Measurements from ENCODE around the gene TBRG1.
A peak's percentile ranks its signal among the peaks of the same experiment; 100 is the strongest.
"Not testable (repeated sequence)": the region's sequence is repeated elsewhere in the genome, so short reads cannot be mapped to it uniquely, and the experiment has no call there.

Gene TBRG1

GRCh38 chr11:124622531-124623451, at the start of gene TBRG1:
Gene TBRG1 (plus strand): TSS chr11:124622864. CDS start chr11:124623084, 220 bp downstream.
- DNase-seq = peak; percentile 78

DNA sequence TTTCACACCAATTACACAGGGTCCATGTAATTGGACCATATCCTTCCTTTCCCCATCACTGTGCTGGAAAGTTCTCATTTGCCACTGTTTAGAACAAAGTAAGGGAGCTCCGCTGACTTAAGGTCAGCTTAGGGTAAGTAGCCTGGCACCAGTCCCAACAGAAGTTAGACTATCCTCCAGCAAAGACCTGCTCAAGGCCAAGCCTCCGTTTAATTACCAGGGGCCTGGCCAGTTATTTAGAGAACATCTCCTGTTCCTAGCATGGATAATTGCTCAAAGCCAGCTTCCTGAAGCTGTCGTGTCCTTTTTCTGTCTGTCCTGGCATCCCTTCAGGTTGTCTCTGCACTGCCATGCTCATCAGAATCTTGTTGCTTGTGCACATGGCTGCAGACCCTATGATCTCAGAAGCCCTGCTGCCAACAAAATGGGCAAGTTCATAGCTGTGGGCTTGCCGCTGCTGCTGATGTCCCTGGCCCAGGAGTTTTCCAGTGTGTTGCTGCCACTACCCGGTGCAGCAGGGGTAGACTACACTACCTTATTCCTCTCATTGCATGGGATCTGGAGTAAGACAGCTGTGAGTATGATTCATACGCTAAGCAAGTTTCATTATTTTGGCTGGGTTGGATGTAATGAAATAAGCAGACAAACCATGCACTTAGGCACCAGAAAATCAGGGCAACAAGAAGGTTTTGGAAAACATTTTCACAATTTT, 44.8 kb upstream of the TBRG1 start:
- DNase-seq = no peak

- no peak for DNase-seq
These were observed 43.9 kb upstream of the TBRG1 start for GRCh38 chr11:124578761-124579160.

DNA sequence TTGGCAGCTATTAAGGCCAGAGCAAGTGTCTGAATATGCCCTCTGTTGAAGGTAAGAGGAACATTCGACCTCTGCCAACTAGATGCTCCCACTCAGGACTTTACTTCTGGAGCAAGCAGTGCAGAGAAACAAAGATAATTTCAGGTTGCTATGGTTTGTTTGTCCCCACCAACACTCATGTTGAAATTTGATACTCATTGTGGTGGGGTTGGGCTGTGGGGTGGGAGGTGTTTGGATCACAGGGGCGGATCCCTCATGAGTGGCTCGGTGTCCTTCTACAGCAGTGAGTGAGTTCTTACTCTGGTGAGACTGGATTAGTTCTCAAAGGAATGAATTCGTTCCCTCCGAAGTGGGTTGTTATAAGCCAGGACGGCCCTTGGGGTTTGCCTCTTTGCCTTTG, 40.8 kb upstream of the TBRG1 start:
- no peak for DNase-seq

- no peak for DNase-seq
These were observed 40.1 kb upstream of the TBRG1 start for GRCh38 chr11:124582565-124582964.

- no peak for DNase-seq
These were observed 38.9 kb upstream of the TBRG1 start for GRCh38 chr11:124583781-124584180.

DNA sequence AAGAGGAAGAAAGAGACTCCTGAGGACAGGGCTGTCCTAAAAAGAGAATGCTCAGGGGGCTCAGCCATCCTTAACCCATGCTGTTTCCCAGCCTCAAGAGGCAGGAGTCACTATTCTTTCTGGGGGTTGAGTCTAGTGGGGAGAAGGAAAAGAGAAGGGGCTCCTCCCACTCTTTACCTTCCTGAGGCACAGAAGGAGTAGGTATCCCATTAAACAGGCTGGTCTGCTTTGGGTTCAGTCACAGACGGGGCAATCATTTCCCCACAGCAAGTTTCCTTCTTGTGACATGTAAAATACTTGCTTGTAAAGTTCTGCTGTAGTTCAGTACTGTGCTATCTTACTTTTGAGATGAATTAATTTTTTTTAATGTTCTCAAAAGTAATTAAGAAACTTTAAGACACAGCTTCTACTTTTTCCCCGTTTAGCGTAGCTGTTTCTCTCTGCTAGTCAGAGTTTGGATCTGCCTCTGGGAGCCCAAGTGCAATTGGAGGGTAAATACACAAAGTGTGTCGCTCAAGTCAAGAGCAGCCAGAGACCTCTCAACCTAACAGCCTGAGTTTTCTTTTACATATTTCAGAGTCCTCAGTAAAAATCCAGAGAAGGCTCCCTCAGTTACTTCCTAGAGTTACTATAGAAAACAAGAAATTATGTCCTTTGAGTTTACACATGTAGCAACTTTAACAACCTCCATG, 37.8 kb upstream of the TBRG1 start:
- DNase-seq = no peak

DNA sequence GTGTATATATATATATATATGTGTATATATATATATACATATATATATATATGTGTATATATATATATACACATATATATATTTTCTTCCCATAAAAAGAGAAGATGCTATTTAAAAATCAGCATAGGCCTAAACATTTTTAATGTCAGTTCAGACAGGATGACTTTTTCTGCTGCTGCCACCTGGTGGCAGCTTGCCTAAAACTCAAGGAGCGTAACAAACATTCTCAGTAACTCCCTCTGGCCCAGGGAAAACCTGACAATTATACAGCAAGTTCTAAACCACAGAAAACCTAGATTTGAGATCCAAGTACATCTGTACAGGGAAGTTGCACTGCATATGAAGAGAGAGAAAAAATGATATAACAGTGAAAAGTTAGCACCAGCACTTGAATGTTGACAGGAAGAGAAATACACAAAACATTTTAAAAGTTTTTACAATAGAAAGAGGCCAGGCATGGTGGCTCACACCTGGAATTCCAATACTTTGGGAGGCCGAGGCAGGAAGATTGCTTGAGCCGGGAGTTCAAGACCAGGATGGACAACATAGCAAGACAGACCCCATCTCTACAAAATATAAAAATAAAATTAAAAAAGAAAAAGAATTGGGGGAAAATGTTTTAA, 36.3 kb upstream of the TBRG1 start:
- DNase-seq = peak; percentile 38

DNA sequence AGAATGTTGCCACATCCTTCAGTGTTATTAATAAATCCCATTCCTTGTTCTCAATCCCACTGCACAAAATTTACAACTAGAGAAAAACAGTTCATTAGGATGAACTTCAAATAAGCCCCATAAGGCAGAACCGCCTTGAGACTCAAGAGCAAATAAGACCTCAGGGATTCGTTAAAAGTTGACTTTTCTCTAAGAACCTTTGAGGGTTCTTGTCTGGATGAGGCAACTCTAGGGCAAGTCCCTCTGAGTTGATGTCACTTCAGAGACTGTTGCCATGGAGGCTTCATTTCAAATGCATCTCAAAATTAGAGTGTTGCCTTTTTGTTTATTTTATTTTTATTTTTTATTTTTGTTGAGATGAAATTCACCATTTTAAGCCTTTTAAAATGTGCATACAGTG, 31.2 kb upstream of the TBRG1 start:
- DNase-seq = no peak

GRCh38 chr11:124592627-124593026, 30.0 kb upstream of the TBRG1 start:
- no peak for DNase-seq

DNA sequence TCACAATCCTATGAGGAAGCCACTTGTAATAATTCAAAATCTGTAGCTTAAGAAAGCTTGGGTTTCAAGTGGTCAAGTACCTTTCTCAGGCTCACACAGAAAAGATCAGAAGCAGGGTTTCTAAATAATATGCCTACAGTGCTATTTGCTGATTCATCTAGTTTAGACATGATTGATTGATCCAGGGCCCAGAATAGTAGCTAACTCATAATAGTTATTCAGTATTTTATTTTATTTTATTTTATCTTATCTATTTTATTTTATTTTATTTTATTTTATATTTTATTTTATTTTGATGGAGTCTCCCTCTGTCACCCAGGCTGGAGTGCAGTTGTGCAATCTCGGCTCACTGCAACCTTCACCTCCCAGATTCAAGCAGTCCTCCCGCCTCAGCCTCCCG, 27.4 kb upstream of the TBRG1 start:
- DNase-seq = no peak

DNA sequence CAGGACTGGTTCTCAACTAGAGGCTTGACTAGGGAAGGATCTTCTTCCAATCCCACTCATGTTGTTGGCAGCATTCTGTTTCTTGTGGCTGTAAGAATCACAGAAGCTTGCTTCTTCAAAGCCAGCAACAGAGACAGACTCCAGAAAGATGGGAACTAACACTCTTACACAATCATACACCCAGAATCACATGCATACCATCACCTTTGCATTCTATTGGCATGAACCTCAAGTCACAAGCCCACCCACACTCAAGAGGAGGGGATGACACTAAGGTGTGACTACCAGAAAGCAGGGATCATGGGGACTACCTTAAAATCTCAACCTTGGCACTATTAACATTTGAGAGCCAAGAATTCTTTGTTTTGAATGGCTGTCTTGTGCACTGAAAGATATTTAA, 25.0 kb upstream of the TBRG1 start:
- DNase-seq = no peak

- no peak for DNase-seq
These were observed 21.9 kb upstream of the TBRG1 start for GRCh38 chr11:124600621-124601320.

DNA sequence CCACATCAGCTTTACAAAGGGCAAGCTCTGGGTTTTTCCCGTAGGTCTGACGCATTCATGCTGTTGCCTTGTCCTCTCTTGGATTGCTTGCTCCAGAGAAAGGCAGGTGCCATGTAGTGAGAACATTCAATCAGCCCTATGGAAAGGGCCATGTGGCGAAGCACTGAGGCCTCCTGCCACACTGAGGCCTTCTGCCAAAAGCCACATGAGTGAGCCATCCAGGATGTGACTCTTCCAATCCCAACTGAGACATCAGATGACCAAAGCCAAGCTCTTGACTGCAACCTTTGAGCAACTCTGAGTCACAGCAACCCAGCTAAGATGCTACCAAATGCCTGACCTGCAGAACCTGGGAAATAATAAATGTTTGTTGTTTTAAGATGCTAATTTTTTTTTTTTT, 20.5 kb upstream of the TBRG1 start:
- no peak for DNase-seq

- DNase-seq = not testable (repeated sequence)
These were observed 19.9 kb upstream of the TBRG1 start for GRCh38 chr11:124602723-124603122.

- DNase-seq = no peak
These were observed 16.9 kb upstream of the TBRG1 start for GRCh38 chr11:124605719-124606118.

DNA sequence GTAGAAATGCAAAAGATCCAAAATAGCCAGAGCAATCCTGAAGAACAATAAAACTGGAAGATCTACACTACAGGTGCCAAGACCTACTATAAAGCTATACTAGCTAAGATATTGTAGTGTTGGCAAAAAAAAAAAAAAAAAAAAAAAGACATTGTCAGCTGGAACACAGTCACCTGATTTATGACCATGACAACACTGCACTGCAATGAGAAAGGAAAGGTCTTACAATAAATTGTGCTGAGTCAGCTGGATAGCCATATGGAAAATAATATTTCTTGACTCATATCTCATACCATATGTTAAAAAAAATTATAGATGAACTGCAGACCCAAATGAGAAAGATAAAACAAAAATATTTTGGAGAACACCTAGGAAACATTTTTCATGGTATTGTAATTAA, 14.5 kb upstream of the TBRG1 start:
- no peak for DNase-seq

DNA sequence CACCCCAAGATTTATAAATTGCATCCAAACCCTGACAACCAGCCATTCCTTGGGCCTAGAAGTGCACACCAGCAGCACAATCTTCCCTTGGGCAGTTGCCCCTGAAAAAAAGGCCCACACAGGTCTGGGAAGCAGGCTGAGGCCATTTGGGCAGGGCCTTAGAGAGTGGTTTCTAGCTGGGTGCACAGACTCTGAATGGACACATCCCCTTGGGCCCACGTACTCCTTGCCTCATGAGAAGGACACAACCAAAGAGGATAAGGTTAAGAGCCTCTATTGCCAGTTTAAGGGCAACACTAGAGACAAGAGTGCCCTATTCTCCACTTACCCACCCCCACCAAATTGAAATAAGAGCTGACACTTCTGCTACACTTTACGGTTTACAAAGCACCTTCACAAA, 12.4 kb upstream of the TBRG1 start:
- DNase-seq = no peak

GRCh38 chr11:124611064-124611463, 11.6 kb upstream of the TBRG1 start, which contains the start of gene PANX3:
Gene PANX3 (plus strand): TSS chr11:124611428. CDS start chr11:124611557, 129 bp downstream.
- no peak for DNase-seq

- DNase-seq = no peak
These were observed 10.6 kb upstream of the TBRG1 start for GRCh38 chr11:124612045-124612444.

GRCh38 chr11:124612567-124613246, 10.0 kb upstream of the TBRG1 start:
- DNase-seq = no peak

GRCh38 chr11:124618863-124619262, 3.8 kb upstream of the TBRG1 start:
- no peak for DNase-seq
